Measurements from ENCODE around the gene FOSL1. TPM values are rescaled to one million over a fixed set of nuclear protein-coding genes. Genes with fewer than 3 reads are reported as not detected.

FOSL1 gene
- total RNA-seq, 4 donors from 2014 or later: 1.3 to 3.3 (median 1.4) TPM; not detected in 1

GRCh38 chr11:65927904-65928397, 27.8 kb upstream of the FOSL1 start:
- Histone ChIP-seq H3K4me3 (peak overlapping the region in 2 of 4 donors; percentile 4 to 23), H3K27ac (peak overlapping the region in 3 of 4 donors; percentile 15 to 74 (median 56)), H3K27me3 (no peaks in the 10 kb centered on the region), H3K9me3 (no peaks in the 10 kb centered on the region), H3K4me1 (no peaks in the 10 kb centered on the region), H3K36me3 (peaks cover 0 to 17% (median 0%) of the 10 kb centered on the region in 3 donors)
- WGBS, 2 donors: 45 to 52% methylated on average over 9 of the region's 9 CpGs
- DNase-seq (ENCODE audit: low spot score in 2 of 2): no peak
- TF ChIP-seq CTCF (IDR thresholded peaks at IDR 0.05) (no peak), POLR2A (IDR thresholded peaks at IDR 0.05) (no peak), EP300 (IDR thresholded peaks at IDR 0.05) (no peak)

GRCh38 chr11:65925397-65925796, 25.2 kb upstream of the FOSL1 start:
- H3K27me3 ChIP-seq: no peaks in the 10 kb centered on the region
- no peak overlapping the region for H3K27ac ChIP-seq
- no peaks in the 10 kb centered on the region for H3K9me3 ChIP-seq
- H3K4me1 ChIP-seq: peaks cover 1 to 11% (median 6%) of the 10 kb centered on the region in 4 donors
- H3K36me3 ChIP-seq: peaks cover 0 to 30% (median 4%) of the 10 kb centered on the region in 3 donors
- no peak overlapping the region for H3K4me3 ChIP-seq
- WGBS, 2 donors: 77 to 80% methylated on average over 2 of the region's 2 CpGs
- no peak for DNase-seq (ENCODE audit: low spot score in 2 of 2)
- TF ChIP-seq CTCF (IDR thresholded peaks at IDR 0.05) (no peak), POLR2A (IDR thresholded peaks at IDR 0.05) (no peak), EP300 (IDR thresholded peaks at IDR 0.05) (no peak)

GRCh38 chr11:65922565-65922964, 22.4 kb upstream of the FOSL1 start:
- no peaks in the 10 kb centered on the region for H3K9me3 ChIP-seq
- WGBS, 2 donors: 72 to 77% methylated on average over 3 of the region's 3 CpGs
- H3K4me1 ChIP-seq: peaks cover 4 to 24% (median 16%) of the 10 kb centered on the region in 4 donors
- H3K27ac ChIP-seq: no peak overlapping the region
- H3K4me3 ChIP-seq: no peak overlapping the region
- TF ChIP-seq CTCF (IDR thresholded peaks at IDR 0.05) (no peak), EP300 (IDR thresholded peaks at IDR 0.05) (no peak), POLR2A (IDR thresholded peaks at IDR 0.05) (no peak)
- DNase-seq (ENCODE audit: low spot score in 2 of 2): no peak
- H3K36me3 ChIP-seq: peaks cover 0 to 30% (median 4%) of the 10 kb centered on the region in 3 donors
- no peaks in the 10 kb centered on the region for H3K27me3 ChIP-seq

GRCh38 chr11:65921876-65922275, 21.7 kb upstream of the FOSL1 start:
- no peaks in the 10 kb centered on the region for H3K27me3 ChIP-seq
- no peak overlapping the region for H3K27ac ChIP-seq
- TF ChIP-seq EP300 (IDR thresholded peaks at IDR 0.05) (no peak), POLR2A (IDR thresholded peaks at IDR 0.05) (no peak), CTCF (IDR thresholded peaks at IDR 0.05) (no peak)
- H3K4me1 ChIP-seq: peaks cover 4 to 31% (median 23%) of the 10 kb centered on the region in 4 donors
- H3K9me3 ChIP-seq: no peaks in the 10 kb centered on the region
- peaks cover 0 to 34% (median 4%) of the 10 kb centered on the region in 3 donors for H3K36me3 ChIP-seq
- 87 to 90% methylated on average over 10 of the region's 10 CpGs for WGBS, 2 donors
- no peak overlapping the region for H3K4me3 ChIP-seq
- DNase-seq (ENCODE audit: low spot score in 2 of 2): no peak

GRCh38 chr11:65921033-65921555, 20.9 kb upstream of the FOSL1 start:
- 65 to 76% methylated on average over 12 of the region's 12 CpGs for WGBS, 2 donors
- DNase-seq (ENCODE audit: low spot score in 2 of 2): no peak
- H3K9me3 ChIP-seq: no peaks in the 10 kb centered on the region
- TF ChIP-seq POLR2A (IDR thresholded peaks at IDR 0.05) (no peak), CTCF (IDR thresholded peaks at IDR 0.05) (no peak), EP300 (IDR thresholded peaks at IDR 0.05) (no peak)
- no peaks in the 10 kb centered on the region for H3K27me3 ChIP-seq
- H3K4me3 ChIP-seq: peak overlapping the region in 1 of 4 donors; percentile 86
- H3K27ac ChIP-seq: peak overlapping the region in 1 of 4 donors; percentile 87
- peaks cover 4 to 39% (median 30%) of the 10 kb centered on the region in 4 donors for H3K4me1 ChIP-seq
- peaks cover 0 to 35% (median 4%) of the 10 kb centered on the region in 3 donors for H3K36me3 ChIP-seq

Measured in tibial nerve (tissue), 4 donors.